Transverse colon (tissue), 3 donors: Measurements from ENCODE around the gene ECT2L.

Source experiments
- EP300 ChIP-seq: sonication (generic); formaldehyde crosslinking; IDR thresholded peaks from one replicate; pipeline ENCODE4 v1.6.1; 2017; ENCODE audit warnings: antibody characterized with exemption, low read depth
- TF ChIP-seq, protein P1 (sequence below), 5 experiments: fragments of 200-600 bp in 3 of 5; fragments of 450-650 bp in 2 of 5; sonication (generic) in 3 of 5; IDR thresholded peaks; 1 replicate in 2 of 5; 2 replicates in 3 of 5; pipeline ENCODE4 v1.5.1; 2016 to 2017; ENCODE audit warnings: antibody characterized with exemption in 5 of 5, inconsistent platforms in 3 of 5, mild to moderate bottlenecking in 2 of 5, moderate library complexity in 1 of 5

DNA sequence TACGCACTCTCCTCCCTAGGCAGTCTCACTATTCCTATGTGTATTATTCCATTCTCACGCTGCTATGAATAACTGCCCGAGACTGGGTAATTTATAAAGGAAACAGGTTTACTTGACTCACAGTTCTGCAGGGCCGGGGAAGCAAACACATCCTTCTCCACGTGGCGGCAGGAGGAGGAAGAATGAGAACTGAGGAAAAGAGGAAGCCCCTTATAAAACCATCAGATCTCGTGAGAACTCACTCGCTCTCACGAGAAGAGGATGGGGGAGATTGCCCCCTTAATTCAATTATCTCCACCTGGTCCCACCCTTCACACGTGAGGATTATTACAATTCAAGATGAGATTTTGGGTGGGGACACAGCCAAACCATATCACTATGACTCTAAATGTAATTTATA is 61.9 kb downstream of the ECT2L start:
- TF ChIP-seq EP300: no peak
- TF ChIP-seq, protein P1, sequence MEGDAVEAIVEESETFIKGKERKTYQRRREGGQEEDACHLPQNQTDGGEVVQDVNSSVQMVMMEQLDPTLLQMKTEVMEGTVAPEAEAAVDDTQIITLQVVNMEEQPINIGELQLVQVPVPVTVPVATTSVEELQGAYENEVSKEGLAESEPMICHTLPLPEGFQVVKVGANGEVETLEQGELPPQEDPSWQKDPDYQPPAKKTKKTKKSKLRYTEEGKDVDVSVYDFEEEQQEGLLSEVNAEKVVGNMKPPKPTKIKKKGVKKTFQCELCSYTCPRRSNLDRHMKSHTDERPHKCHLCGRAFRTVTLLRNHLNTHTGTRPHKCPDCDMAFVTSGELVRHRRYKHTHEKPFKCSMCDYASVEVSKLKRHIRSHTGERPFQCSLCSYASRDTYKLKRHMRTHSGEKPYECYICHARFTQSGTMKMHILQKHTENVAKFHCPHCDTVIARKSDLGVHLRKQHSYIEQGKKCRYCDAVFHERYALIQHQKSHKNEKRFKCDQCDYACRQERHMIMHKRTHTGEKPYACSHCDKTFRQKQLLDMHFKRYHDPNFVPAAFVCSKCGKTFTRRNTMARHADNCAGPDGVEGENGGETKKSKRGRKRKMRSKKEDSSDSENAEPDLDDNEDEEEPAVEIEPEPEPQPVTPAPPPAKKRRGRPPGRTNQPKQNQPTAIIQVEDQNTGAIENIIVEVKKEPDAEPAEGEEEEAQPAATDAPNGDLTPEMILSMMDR (IDR thresholded peaks at IDR 0.05): no peak
